Measurements from ENCODE around the gene TBXAS1.

DNA sequence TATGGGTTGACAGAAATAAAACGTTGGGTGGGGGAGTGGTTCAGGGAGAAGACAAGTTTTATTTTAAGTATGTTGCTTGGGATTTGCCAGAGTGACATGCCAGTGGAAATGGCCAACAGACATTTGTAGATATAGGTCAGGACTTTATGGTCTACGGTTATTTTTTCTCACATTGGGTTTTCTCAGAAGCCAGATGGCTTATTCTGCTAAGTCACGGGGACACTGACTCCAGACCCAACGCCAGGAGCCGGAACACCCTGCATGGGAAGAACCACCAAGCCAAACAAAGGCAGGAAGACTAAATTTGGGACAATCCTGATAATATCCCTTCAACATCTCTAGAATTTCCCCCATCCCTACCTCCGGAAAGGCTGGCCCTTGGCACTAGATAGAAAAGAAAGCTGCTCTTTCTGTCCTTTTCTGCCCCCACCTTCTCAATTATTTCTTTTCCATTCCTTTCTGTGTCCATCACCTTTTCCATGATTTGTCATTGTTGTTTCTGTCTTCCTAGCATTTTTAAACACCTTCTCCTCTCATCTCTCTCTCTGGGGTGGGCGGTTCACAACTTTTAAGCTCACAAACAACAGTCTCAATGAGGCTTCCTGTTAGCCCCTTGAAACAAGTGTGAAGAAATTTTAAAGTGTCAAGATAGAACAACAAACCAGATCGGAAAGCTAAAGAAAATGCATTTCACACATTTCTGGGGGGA is 44.7 kb downstream of the TBXAS1 start:
- TF ChIP-seq CTCF (conservative IDR thresholded peaks at IDR 0.05; ENCODE audit: low read depth in 2 of 2) (no peak), STAT1 (IDR thresholded peaks at IDR 0.05; ENCODE audit: unreplicated experiment) (no peak), EZH2 (IDR thresholded peaks at IDR 0.05; ENCODE audit: low read depth, unreplicated experiment) (no peak), CREB1 (CRISPR knock-in tag; IDR thresholded peaks at IDR 0.05; ENCODE audit: low read depth) (no peak), REST (IDR thresholded peaks at IDR 0.05; ENCODE audit: unreplicated experiment) (no peak), POLR2AphosphoS5 (IDR thresholded peaks at IDR 0.05; ENCODE audit: low read depth) (no peak), EZH2phosphoT487 (IDR thresholded peaks at IDR 0.05; ENCODE audit: unreplicated experiment) (no peak), NANOG (IDR thresholded peaks at IDR 0.05; ENCODE audit: borderline replicate concordance) (no peak), JUNB (IDR thresholded peaks at IDR 0.05; ENCODE audit: unreplicated experiment) (no peak), ZNF114 (CRISPR knock-in tag; IDR thresholded peaks at IDR 0.05) (no peak)
- TF ChIP-seq, protein P1, sequence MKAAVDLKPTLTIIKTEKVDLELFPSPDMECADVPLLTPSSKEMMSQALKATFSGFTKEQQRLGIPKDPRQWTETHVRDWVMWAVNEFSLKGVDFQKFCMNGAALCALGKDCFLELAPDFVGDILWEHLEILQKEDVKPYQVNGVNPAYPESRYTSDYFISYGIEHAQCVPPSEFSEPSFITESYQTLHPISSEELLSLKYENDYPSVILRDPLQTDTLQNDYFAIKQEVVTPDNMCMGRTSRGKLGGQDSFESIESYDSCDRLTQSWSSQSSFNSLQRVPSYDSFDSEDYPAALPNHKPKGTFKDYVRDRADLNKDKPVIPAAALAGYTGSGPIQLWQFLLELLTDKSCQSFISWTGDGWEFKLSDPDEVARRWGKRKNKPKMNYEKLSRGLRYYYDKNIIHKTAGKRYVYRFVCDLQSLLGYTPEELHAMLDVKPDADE (IDR thresholded peaks at IDR 0.05): no peak
